Testis (tissue), 3 donors: Measurements from ENCODE around the gene PIEZO2. TPM values are rescaled to one million over a fixed set of nuclear protein-coding genes. Genes with fewer than 3 reads are reported as not detected.

ENCODE experiments used
- DNase-seq: peaks from one replicate; pipeline ENCODE4 v3.0.0-alpha.2; 2019
- H3K27ac ChIP-seq, 2 donors: fragments of 200-600 bp; sonication (generic); one replicate each; pipeline ENCODE4 v1.5.1; 2019
- H3K27me3 ChIP-seq: fragments of 200-600 bp; sonication (generic); one replicate; pipeline ENCODE4 v1.5.1; 2019
- H3K36me3 ChIP-seq: fragments of 200-600 bp; sonication (generic); one replicate; pipeline ENCODE4 v1.5.1; 2017; ENCODE audit warnings: low read depth; ENCODE audit errors: missing control alignments
- H3K4me1 ChIP-seq: fragments of 200-600 bp; sonication (generic); one replicate; pipeline ENCODE4 v1.5.1; 2019
- H3K4me3 ChIP-seq, 2 donors: fragments of 200-600 bp; sonication (generic); one replicate each; pipeline ENCODE4 v1.5.1; 2017 to 2019
- H3K9me3 ChIP-seq: fragments of 200-600 bp; sonication (generic); one replicate; pipeline ENCODE4 v1.5.1; 2017
- CTCF ChIP-seq, 3 experiments: fragments of 450-650 bp in 2 of 3; fragments of 200-600 bp in 1 of 3; sonication (generic) in 1 of 3; IDR thresholded peaks; one replicate each; pipeline ENCODE4 v1.5.1; 2016 to 2019; ENCODE audit warnings: antibody characterized with exemption in 3 of 3, mild to moderate bottlenecking in 2 of 3, moderate library complexity in 1 of 3
- POLR2A ChIP-seq: fragments of 450-650 bp; IDR thresholded peaks from one replicate; pipeline ENCODE4 v1.6.1; 2017; ENCODE audit warnings: antibody characterized with exemption, mild to moderate bottlenecking, moderate library complexity
- WGBS, 2 donors: methylation state at CpG; one replicate each; pipeline ENCODE4 v1.1.5; 2018; 5-methylcytosine and 5-hydroxymethylcytosine counted together
- intact Hi-C: fragments of 100-400 bp; cut with DNase I; formaldehyde crosslinking; loops from one replicate; pipeline ENCODE4 v1.15.1; 2023; ENCODE audit warnings: low total_unique reads
- polyA plus RNA-seq: library from polyadenylated mRNA; stranded (reverse); fragments of 350-450 nt; fragmentation: Illumina TruSeq; extraction: RNeasy Lipid Tissue Mini Kit (QIAGEN cat#74804); gene quantifications from one replicate; pipeline ENCODE4 v1.2.3, GENCODE V29; 2014; ENCODE audit warnings: low read depth, low replicate concordance; ENCODE audit not compliant: insufficient read depth
- total RNA-seq, 2 donors: library from RNA; depleted of rRNA; stranded (reverse); fragments of >200 nt; gene quantifications; one replicate each; pipeline ENCODE4 v1.2.3, GENCODE V29; 2016

The PIEZO2 gene
- total and polyA plus RNA-seq, 3 donors from 2014 or later = 2.3 to 3.5 (median 3.0) TPM

GRCh38 chr18:11105463-11105862, 43.9 kb downstream of the PIEZO2 start:
- no peak overlapping the region for H3K27ac ChIP-seq
- no peak overlapping the region for H3K4me3 ChIP-seq
- TF ChIP-seq POLR2A (no peak), CTCF (IDR thresholded peaks at IDR 0.05) (no peak)
- no peaks in the 10 kb centered on the region for H3K4me1 ChIP-seq
- intact Hi-C loops = no loop called here
- WGBS, 2 donors = 65 to 71% methylated on average over 6 of the region's 6 CpGs
- no peaks in the 10 kb centered on the region for H3K27me3 ChIP-seq
- DNase-seq = no peak
- H3K36me3 ChIP-seq = no peaks in the 10 kb centered on the region
- no peaks in the 10 kb centered on the region for H3K9me3 ChIP-seq

DNA sequence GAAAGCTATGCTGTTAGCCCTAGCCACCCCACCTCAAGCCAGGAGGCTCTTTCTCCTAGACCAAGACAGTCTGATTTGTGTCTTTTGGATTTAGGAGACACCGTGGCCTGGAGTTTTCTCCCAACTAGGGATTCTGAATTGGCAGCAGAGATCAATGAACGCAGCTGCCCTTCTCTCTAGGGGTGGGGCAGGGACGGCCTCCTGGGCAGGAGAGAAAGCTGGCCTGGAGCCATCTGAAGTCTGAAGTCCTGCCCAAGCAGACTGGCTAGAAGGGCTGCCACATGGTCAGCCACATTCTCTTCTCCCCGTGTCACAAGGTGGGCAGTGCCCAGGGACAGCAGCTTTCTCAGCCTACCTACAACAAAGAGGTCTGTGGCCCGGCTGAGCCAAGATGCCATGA, 45.1 kb downstream of the PIEZO2 start:
- no peaks in the 10 kb centered on the region for H3K4me1 ChIP-seq
- 82 to 94% methylated on average over 3 to 5 of the region's 5 CpGs for WGBS, 2 donors
- H3K9me3 ChIP-seq = no peaks in the 10 kb centered on the region
- no peak overlapping the region for H3K4me3 ChIP-seq
- no peak for DNase-seq
- H3K36me3 ChIP-seq = no peaks in the 10 kb centered on the region
- H3K27ac ChIP-seq = no peak overlapping the region
- H3K27me3 ChIP-seq = no peaks in the 10 kb centered on the region
- TF ChIP-seq CTCF (IDR thresholded peaks at IDR 0.05) (no peak), POLR2A (no peak)
- intact Hi-C loops = no loop called here

DNA sequence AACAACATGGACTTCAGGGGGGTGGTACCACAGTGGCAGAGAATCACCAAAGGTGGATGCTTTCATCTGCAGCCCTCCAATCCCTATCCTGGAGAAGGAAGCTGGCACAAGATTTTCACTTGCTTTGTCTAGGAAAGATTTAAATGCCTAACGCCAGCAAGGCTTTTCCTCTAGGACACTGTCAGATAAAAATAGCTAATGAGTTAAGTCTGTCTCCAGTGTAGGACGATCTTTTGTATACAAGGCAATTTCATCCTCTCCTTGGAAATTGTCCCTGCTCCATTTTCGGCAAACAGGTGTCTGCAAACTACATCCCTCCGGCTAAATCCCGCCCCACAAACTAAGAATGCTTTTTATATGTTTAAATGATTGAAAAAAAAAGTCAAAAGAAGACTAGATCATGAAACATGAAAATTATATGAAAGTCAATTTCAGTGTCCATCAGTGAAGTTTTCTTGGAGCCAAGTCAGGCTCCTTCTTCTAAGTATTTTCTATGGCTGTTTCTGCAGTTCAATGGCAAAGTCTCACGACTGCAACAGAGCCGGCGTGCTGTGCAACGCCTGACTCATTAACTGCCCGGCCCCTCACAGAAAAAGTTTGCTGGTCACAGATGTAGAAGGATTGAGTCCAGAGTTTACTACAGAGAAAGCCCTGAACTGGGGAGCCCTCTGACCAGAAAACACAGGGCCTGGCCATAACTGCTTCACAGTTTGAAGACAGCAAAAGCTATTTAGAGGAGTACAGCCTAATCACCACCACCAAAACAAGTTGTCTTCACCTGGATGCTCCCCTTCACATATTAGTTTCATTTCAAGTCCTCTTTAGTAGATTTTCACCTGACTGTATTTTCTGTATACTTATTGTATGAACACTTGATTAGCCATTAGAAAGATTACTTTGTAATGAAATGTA, 52.3 kb downstream of the PIEZO2 start:
- no peaks in the 10 kb centered on the region for H3K4me1 ChIP-seq
- H3K4me3 ChIP-seq = no peak overlapping the region
- intact Hi-C loops = no loop called here
- WGBS, 2 donors = 70 to 74% methylated on average over 10 of the region's 10 CpGs
- no peaks in the 10 kb centered on the region for H3K27me3 ChIP-seq
- no peaks in the 10 kb centered on the region for H3K9me3 ChIP-seq
- no peak for TF ChIP-seq CTCF (IDR thresholded peaks at IDR 0.05)
- TF ChIP-seq POLR2A = no peak
- no peak overlapping the region for H3K27ac ChIP-seq
- no peak for DNase-seq
- no peaks in the 10 kb centered on the region for H3K36me3 ChIP-seq

DNA sequence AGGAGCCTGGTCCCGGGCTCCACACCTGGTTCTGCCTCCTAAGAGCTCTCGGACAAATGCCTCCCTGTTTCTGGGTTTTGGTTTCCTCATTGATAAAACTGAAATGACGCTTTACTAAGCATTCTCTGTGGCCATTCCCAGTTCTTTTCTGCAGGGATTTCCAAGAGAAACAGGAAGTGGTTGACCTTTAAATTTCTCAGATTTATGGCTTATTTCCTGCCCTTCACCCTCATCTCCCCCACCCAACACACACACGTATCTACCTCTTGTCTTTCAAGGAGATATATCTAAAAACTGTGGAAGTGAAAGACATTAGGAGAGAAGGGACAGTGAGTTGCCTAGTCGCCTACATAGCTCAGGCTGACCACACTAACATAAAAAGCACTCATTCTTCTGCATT, 53.0 kb downstream of the PIEZO2 start:
- intact Hi-C loops = no loop called here
- no peak overlapping the region for H3K27ac ChIP-seq

More for the DNA sequence above, 53.0 kb downstream of the PIEZO2 start:
- no peaks in the 10 kb centered on the region for H3K4me1 ChIP-seq
- DNase-seq = no peak
- H3K27me3 ChIP-seq = no peaks in the 10 kb centered on the region
- 47 to 51% methylated on average over 5 of the region's 5 CpGs for WGBS, 2 donors
- no peak for TF ChIP-seq CTCF (IDR thresholded peaks at IDR 0.05)
- TF ChIP-seq POLR2A = no peak
- no peaks in the 10 kb centered on the region for H3K36me3 ChIP-seq
- no peak overlapping the region for H3K4me3 ChIP-seq
- no peaks in the 10 kb centered on the region for H3K9me3 ChIP-seq
